Erythroblast (primary cell): ENCODE measurements around the gene HOXD9.

Experiments used
- GATA1 ChIP-seq: IDR thresholded peaks from 2 replicates; pipeline ENCODE4 v1.6.1; 2011; ENCODE audit warnings: low read depth, mild to moderate bottlenecking, control low read depth, low read length, moderate library complexity
- POLR2A ChIP-seq: IDR thresholded peaks from 2 replicates; pipeline ENCODE4 v1.6.1; 2011; ENCODE audit warnings: mild to moderate bottlenecking, low read length

DNA sequence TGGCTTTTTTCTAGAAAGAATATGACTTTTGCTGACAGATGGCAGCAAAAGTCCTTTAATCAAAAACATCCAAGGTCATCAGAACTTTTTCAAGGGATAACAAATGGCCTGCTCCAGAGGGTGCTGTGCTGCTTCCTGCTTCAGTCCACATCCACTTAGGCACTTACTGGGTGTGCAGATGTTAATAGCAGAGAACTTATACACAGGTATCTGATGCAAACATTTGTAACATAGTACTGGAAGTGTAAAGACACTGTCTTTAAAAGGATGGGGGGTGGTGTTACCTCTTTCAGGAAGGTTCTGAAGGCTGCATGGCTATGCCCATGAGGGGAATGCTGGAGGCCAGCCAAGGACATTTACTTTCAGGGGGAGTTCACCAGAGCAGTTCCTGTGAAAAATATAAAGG, 12.5 kb downstream of the HOXD9 start:
- TF ChIP-seq POLR2A = no peak
- no peak for TF ChIP-seq GATA1
